ENCODE data around the gene ENOX1.

GRCh38 chr13:43686557-43686956, 100.2 kb downstream of the ENOX1 start:
- no peak for TF ChIP-seq POLR2A (IDR thresholded peaks at IDR 0.05)
- no peak for TF ChIP-seq CTCF (IDR thresholded peaks at IDR 0.05)

Measured in testis (tissue), 2 donors.